ENCODE data around the gene SMARCD2. TPM values are rescaled to one million over a fixed set of nuclear protein-coding genes. Genes with fewer than 3 reads are reported as not detected.
"Not testable (repeated sequence)": the region's sequence is repeated elsewhere in the genome, so short reads cannot be mapped to it uniquely, and the experiment has no call there.

Gene SMARCD2
- total RNA-seq, 2 donors from 2014 or later, result 73.0 to 75.8 TPM

- ATAC-seq; intact Hi-C loops (cut with DNase I, micrococcal nuclease): not testable (repeated sequence)
Measured at GRCh38 chr17:63856425-63856824, 13.9 kb upstream of the SMARCD2 start.

DNA sequence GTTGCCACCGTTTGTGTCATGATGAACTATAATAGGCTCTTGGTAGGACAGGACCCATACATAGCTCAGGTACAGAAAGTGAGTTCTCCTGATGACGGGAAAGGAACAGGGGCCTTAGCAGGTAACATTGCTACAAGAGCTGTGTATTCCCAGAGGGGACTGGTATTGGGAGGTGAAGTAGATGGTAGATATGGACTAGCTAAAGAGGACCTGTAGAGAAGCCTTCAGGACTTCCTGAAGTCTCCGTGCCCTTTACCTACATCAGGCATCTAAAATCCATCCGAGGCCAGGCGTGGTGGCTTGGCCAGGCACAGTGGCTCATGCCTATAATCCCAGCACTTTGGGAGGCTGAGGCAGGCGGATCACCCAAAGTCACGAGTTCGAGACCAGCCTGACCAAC is 12.7 kb upstream of the SMARCD2 start:
- ATAC-seq (no peak), DNase-seq (no peak)

More at GRCh38 chr17:63856425-63856824, 13.9 kb upstream of the SMARCD2 start:
- DNase-seq, result not testable (repeated sequence)

GRCh38 chr17:63854709-63855108 is 12.2 kb upstream of the SMARCD2 start:
- no peak for DNase-seq
- no peak for ATAC-seq
- intact Hi-C loops (cut with DNase I, micrococcal nuclease), result no loop called here

More for the DNA sequence above, 12.7 kb upstream of the SMARCD2 start:
- intact Hi-C loops (cut with DNase I, micrococcal nuclease), result no loop called here

DNA sequence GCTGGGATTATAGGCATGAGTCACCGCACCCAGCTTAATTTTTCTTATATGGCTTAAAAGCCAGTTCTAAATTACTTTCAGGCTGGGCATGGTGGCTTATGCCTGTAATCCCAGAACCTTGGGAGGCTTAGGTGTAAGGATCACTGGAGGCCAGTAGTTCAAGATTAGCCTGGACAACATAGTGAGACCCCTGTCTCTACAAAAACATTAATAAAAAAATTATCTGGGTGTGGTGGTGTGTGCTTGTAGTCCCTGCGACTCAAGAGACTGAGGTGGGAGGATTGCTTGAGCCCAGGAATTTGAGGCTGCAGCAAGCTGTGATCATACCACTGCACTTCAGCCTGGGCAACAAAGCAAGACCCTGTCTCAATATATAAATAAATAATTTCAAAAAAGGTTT is 10.8 kb upstream of the SMARCD2 start:
- ATAC-seq, result no peak
- DNase-seq, result no peak
- intact Hi-C loops (cut with DNase I, micrococcal nuclease), result no loop called here

- DNase-seq, result no peak
- intact Hi-C loops (cut with DNase I, micrococcal nuclease), result no loop called here
- no peak for ATAC-seq
Measured at GRCh38 chr17:63850401-63850800, 7.9 kb upstream of the SMARCD2 start.

- intact Hi-C loops (cut with DNase I, micrococcal nuclease), result no loop called here
- DNase-seq (peak; percentile 90 to 93), ATAC-seq (peak; percentile 94)
Measured at GRCh38 chr17:63848834-63849689, 6.6 kb upstream of the SMARCD2 start.

DNA sequence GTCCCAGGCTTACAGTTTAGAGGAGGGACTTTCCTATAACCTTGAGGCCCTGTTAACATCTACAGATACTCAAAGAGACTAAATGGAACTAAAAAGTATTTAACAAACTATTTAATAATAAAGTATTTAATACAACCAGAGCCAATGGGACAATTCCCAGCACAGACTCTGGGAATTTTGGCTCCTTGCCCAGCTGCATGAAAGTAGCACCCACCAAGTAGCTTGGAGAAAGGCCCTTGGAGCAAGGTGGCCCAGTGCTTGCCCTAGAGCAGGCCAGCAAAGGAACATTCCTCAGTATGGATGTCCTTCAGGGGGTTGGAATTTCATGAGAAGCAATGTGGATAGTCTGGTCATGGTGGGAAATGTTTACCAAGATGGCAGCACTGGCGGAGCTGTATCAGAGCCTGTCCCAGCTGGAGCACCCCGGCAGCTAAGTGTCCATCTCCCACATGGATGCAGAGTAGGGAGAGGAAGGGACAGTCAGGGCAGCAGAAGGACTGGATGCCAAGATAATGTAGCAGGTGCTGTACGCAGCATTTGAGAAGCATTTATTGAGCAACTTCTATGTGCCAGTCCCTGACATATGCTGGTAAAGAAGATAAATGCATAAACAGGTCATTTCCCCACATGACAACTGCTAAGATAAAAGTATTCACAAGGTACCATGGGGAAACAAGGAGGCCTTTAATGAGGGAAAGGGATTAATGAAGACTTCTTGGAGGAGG is 5.2 kb upstream of the SMARCD2 start:
- ATAC-seq (no peak), DNase-seq (no peak)
- intact Hi-C loops (cut with DNase I, micrococcal nuclease), result no loop called here

- intact Hi-C loops (cut with DNase I, micrococcal nuclease), result no loop called here
- ATAC-seq (no peak), DNase-seq (no peak)
Measured at GRCh38 chr17:63845509-63845908, 3.0 kb upstream of the SMARCD2 start.

GRCh38 chr17:63843910-63844677 is 1.6 kb upstream of the SMARCD2 start:
- ATAC-seq, result no peak
- intact Hi-C loops (cut with DNase I, micrococcal nuclease), result no loop called here
- peak in 1 of 2 donors; percentile 46 for DNase-seq

DNA sequence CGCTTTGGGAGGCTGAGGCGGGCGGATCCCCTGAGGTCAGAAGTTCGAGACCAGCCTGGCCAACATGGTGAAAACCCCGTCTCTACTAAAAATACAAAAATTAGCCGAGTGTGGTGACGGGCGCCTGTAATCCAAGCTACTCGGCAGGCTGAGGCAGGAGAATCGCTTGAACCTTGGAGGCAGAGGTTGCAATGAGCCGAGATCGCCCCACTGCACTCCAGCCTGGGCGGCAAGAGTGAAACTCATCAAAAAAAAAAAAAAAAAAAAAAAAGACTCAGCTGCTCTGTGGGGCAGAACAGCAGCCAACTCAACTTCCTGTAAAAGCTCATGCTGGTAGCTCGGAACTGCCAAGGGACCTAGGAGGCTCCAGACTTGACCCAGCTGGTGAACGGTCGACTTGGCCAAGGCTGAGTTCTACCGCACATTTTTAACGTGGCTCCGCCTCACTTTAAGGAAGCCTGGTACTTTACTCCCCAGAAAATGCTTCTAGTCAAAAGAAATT is 953 bp upstream of the SMARCD2 start:
- intact Hi-C loops (cut with DNase I, micrococcal nuclease); ATAC-seq: not testable (repeated sequence)
- DNase-seq, result peak; percentile 54 to 75

GRCh38 chr17:63842173-63842539 is 329 bp downstream of the SMARCD2 start:
- intact Hi-C loops (cut with DNase I, micrococcal nuclease), result no loop called here
- no peak for ATAC-seq
- peak; percentile 42 to 55 for DNase-seq

DNA sequence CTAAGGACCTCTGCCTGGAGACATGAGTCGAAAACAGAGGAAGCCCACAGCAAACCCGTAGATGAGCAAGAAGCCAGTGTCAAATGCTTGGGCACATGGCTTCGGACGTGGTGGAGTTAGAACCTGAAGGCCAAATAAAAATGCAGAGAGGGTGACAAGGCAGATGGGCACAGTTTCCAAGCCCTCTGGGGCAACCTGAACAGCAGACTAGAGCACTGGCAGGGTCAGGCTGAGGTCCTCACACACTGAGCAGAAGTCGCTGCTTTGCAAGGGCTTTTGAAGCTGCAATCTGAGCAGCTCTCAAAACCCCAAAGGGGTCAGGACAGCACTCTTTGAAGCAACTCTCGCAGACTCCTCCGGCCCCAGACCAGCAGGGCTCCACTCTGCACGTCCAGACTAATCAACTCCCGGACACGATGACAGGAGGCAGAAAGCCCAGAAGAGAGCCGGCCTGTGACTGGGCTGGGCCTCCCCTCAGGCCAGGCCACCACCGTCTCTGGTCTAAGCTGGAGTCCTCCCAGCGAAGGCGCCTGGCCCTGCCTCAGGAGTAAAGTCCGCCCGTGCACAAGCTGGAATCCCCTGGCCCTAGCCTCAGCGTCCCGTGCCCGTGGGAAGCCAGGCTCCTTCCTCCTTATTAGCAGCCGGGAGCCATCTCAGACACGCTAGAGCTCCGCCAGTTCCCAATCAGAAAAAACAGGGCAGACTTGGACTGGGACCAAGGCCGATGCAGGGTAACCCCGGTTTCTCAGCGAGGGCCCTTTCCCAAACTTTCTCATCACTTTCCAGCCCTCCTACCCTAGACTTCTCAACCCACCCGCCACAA is 924 bp downstream of the SMARCD2 start:
- DNase-seq, result peak; percentile 67 to 73
- peak; percentile 49 for ATAC-seq
- intact Hi-C loops (cut with DNase I, micrococcal nuclease), result no loop called here

GRCh38 chr17:63840591-63841349 is 1.7 kb downstream of the SMARCD2 start:
- intact Hi-C loops (cut with DNase I, micrococcal nuclease), result no loop called here
- DNase-seq, result no peak
- ATAC-seq, result no peak

DNA sequence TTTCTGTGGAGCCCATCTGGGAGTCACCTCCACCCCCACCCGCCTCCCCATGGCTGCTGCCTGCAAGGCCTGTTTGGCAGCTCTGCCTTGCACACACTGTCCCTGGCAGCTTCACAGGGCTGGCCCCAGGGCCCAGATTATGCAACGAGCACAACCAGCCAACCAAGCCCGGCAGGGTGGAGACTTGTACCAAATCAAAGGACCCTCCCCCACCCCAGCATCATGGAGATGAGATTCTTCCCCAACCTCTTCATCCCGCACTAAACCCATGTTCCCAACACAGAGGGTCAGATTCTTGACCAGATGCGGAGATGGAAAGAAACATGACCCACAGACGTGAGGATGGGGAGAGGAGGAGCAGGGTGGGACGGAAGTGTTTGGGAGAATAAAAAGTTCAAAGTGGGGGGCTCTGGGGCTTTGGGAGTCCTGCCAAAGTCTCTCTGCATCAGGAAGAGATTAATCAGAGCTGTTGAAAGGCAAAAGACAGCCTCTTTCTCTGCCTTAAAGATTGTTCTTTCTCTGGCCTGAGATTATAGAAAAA is 3.8 kb downstream of the SMARCD2 start:
- ATAC-seq, result no peak

GRCh38 chr17:63837962-63838600 is 4.4 kb downstream of the SMARCD2 start:
- intact Hi-C loops (cut with DNase I, micrococcal nuclease), result no loop called here
- DNase-seq, result no peak
- ATAC-seq, result no peak

More for the DNA sequence above, 3.8 kb downstream of the SMARCD2 start:
- peak; percentile 54 to 90 for DNase-seq
- intact Hi-C loops (cut with DNase I, micrococcal nuclease), result no loop called here

DNA sequence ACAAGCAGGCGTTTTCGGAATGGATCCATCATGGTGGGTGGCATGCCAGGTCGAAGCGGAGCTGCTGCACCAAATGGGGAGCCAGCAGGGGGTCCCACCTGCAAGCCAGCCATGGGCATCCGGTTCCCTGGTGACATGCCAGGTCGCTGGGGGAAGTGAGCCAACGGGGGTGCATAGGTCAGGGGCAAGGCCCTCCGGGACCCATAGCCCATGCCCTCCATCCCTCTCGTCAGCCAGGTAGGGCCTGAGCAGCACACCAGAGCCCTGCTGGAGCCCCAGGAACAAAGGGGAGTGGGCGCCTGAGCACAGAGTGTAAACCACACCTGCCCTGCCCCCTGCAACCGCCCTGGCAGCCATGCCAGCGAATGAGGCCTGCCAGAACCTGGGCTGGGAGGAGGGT is 5.0 kb downstream of the SMARCD2 start:
- intact Hi-C loops (cut with DNase I, micrococcal nuclease), result no loop called here
- ATAC-seq, result no peak

GRCh38 chr17:63836811-63837210 is 5.7 kb downstream of the SMARCD2 start:
- DNase-seq (no peak), ATAC-seq (no peak)
- intact Hi-C loops (cut with DNase I, micrococcal nuclease), result no loop called here

More for the DNA sequence above, 5.0 kb downstream of the SMARCD2 start:
- no peak for DNase-seq

Measured in left colon (tissue), 2 donors.